HL-60 (cell line): ENCODE data around the gene EMD.
"Not testable (repeated sequence)": the region's sequence is repeated elsewhere in the genome, so short reads cannot be mapped to it uniquely, and the experiment has no call there.

ENCODE experiments used
- DNase-seq, 2 experiments: peaks; one replicate each; pipeline ENCODE4 v3.0.0-alpha.2; 2010 to 2020; ENCODE audit warnings: low read depth in 1 of 2, low spot score in 1 of 2
- H3K27ac ChIP-seq: fragments of 250-450 bp; sonication (Bioruptor Pico); replicated peaks from 2 replicates; pipeline ENCODE4 v1.5.1; 2020; ENCODE audit warnings: mild to moderate bottlenecking, moderate library complexity
- H3K27me3 ChIP-seq: fragments of 250-450 bp; sonication (Bioruptor Pico); 2 replicates; pipeline ENCODE4 v1.5.1; 2021; ENCODE audit warnings: mild to moderate bottlenecking, moderate library complexity; ENCODE audit not compliant: insufficient read depth, poor library complexity, severe bottlenecking
- H3K4me3 ChIP-seq: replicated peaks from 2 replicates; pipeline ENCODE4 v1.5.1; 2011; ENCODE audit warnings: mild to moderate bottlenecking, control low read depth, low read length; ENCODE audit not compliant: insufficient read depth
- CTCF ChIP-seq: IDR thresholded peaks from one replicate; pipeline ENCODE4 v1.5.1; 2011; ENCODE audit warnings: low read length, control low read depth, inconsistent platforms; ENCODE audit not compliant: insufficient read depth
- GABPA ChIP-seq: IDR thresholded peaks from 2 replicates; pipeline ENCODE4 v1.6.1; 2012; ENCODE audit warnings: low read depth
- POLR2AphosphoS5 ChIP-seq: IDR thresholded peaks from 2 replicates; pipeline ENCODE4 v1.6.1; 2012; ENCODE audit warnings: low read depth
- REST ChIP-seq: IDR thresholded peaks from 2 replicates; pipeline ENCODE4 v1.6.1; 2012; ENCODE audit warnings: low read depth; ENCODE audit not compliant: insufficient replicate concordance
- SPI1 ChIP-seq: IDR thresholded peaks from 2 replicates; pipeline ENCODE4 v1.6.1; 2012; ENCODE audit warnings: low read depth, mild to moderate bottlenecking, borderline replicate concordance

Gene EMD

GRCh38 chrX:154333837-154334271 lies 45.2 kb upstream of the EMD start:
- peak; percentile 25 to 30 for DNase-seq
- Histone ChIP-seq H3K4me3 (no peak overlapping the region), H3K27me3 (no peaks in the 10 kb centered on the region), H3K27ac (no peak overlapping the region)
- TF ChIP-seq SPI1 = peak; percentile 37; the same call in 1 of the 2 replicates
- no peak for TF ChIP-seq CTCF

GRCh38 chrX:154334496-154334895 lies 44.6 kb upstream of the EMD start:
- Histone ChIP-seq H3K4me3 (no peak overlapping the region), H3K27ac (no peak overlapping the region), H3K27me3 (no peaks in the 10 kb centered on the region)
- DNase-seq = peak in 1 of 2 experiments; percentile 1
- TF ChIP-seq REST = no peak
- TF ChIP-seq GABPA = no peak
- no peak for TF ChIP-seq SPI1
- TF ChIP-seq POLR2AphosphoS5 = no peak
- no peak for TF ChIP-seq CTCF

GRCh38 chrX:154341399-154342298 lies 37.4 kb upstream of the EMD start:
- not testable (repeated sequence) for H3K27ac ChIP-seq, DNase-seq, H3K4me3 ChIP-seq, H3K27me3 ChIP-seq

GRCh38 chrX:154343063-154343462 lies 36.0 kb upstream of the EMD start:
- H3K4me3 ChIP-seq, H3K27me3 ChIP-seq, H3K27ac ChIP-seq, DNase-seq: not testable (repeated sequence)

GRCh38 chrX:154343620-154344019 lies 35.5 kb upstream of the EMD start:
- not testable (repeated sequence) for H3K4me3 ChIP-seq, DNase-seq, H3K27ac ChIP-seq, H3K27me3 ChIP-seq

GRCh38 chrX:154348114-154348531 lies 31.0 kb upstream of the EMD start:
- DNase-seq = peak in 1 of 2 experiments; percentile 22
- Histone ChIP-seq H3K27ac (no peak overlapping the region), H3K4me3 (no peak overlapping the region), H3K27me3 (no peaks in the 10 kb centered on the region)
- TF ChIP-seq GABPA (no peak), POLR2AphosphoS5 (peak; percentile 35; the same call in 1 of the 2 replicates), REST (no peak), SPI1 (no peak)
